Transverse colon (tissue), 4 donors: ENCODE measurements around the gene TRIB2.

Source experiments
- CTCF ChIP-seq, 5 experiments: fragments of 200-600 bp in 3 of 5; fragments of 450-650 bp in 2 of 5; sonication (generic) in 3 of 5; IDR thresholded peaks; 1 replicate in 2 of 5; 2 replicates in 3 of 5; pipeline ENCODE4 v1.5.1; 2016 to 2017; ENCODE audit warnings: antibody characterized with exemption in 5 of 5, inconsistent platforms in 3 of 5, mild to moderate bottlenecking in 2 of 5, moderate library complexity in 1 of 5
- POLR2AphosphoS5 ChIP-seq, 3 donors: sonication (generic); formaldehyde crosslinking; IDR thresholded peaks; one replicate each; pipeline ENCODE4 v1.6.1; 2016; ENCODE audit warnings: antibody characterized with exemption in 3 of 3

- no peak for TF ChIP-seq POLR2AphosphoS5 (IDR thresholded peaks at IDR 0.05)
- no peak for TF ChIP-seq CTCF (IDR thresholded peaks at IDR 0.05)
These were observed 44.4 kb downstream of the TRIB2 start for GRCh38 chr2:12761104-12761503.
